Measurements from ENCODE around the gene SEC24D.

The SEC24D gene

DNA sequence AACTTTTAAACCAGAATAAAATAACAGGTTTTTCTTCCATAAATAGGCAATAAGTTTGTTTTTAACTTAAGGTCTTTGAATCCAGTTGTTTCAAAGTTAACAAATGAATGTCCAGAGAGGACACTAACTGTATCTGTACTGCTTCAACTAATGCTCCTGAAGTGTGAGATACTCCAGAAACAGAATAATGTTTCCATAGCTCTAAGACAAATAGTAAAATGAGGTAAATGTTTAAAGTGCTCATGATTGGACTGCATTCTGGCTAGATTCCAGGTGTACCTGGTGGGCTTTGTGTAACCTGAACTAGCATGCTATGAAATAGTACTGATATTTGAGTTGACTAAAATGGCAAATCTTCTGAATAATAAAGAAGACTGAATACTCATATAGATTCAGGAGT lies 99.0 kb downstream of the SEC24D start:
- H3K9me3 ChIP-seq (ENCODE audit: control insufficient read depth in 5 of 5, low read length in 5 of 5): no peaks in the 10 kb centered on the region
- peaks cover 0 to 8% (median 6%) of the 10 kb centered on the region in 5 donors for H3K4me1 ChIP-seq (ENCODE audit: control insufficient read depth in 5 of 5, insufficient read depth in 5 of 5, low read length in 5 of 5)
- peaks cover 30 to 62% (median 48%) of the 10 kb centered on the region in 5 donors for H3K36me3 ChIP-seq (ENCODE audit: control insufficient read depth in 5 of 5, insufficient read depth in 5 of 5, low read length in 5 of 5)
- no peak overlapping the region for H3K27ac ChIP-seq (ENCODE audit: low read depth, low read length)
- H3K4me3 ChIP-seq (ENCODE audit: low read depth in 1 of 5, low read length in 5 of 5): no peak overlapping the region
- no peak overlapping the region for H3K9ac ChIP-seq (ENCODE audit: low read length in 5 of 5)
- no peaks in the 10 kb centered on the region for H3K27me3 ChIP-seq (ENCODE audit: control insufficient read depth in 5 of 5, insufficient read depth in 4 of 5, low read length in 5 of 5)

DNA sequence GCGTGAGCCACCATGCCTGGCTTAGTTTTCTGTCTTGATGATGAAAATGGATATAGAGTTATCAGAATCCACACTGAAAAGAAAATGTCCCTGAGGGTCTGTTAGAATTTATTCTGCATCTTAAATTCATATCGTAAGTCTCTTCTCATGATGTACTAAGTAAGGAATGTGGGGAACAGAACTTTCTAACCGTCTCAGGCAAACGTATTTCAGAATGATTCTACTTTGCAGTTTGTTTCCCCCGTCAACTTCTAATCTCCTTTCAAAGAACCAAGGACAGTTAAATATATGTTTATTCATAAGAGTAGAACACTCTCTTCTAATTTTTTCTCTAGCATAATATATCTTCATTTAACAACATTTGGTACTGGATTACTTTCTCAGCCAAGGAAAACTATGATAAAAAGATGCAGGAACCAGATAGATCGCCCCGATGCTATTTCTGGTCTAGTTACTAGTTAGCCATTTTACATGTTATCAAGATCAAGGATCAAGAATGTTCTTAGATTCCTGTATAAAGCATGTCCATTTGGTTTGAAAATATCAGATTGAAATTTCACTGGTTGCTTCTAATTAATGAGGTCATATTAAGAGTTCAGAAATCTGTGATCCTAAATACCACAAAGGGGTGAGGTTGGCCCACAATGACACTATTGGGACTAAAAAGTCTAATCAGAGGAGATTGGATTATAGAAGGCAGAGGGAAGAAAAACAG lies 101.3 kb downstream of the SEC24D start:
- Histone ChIP-seq H3K4me3 (ENCODE audit: low read depth in 1 of 5, low read length in 5 of 5) (no peak overlapping the region), H3K9me3 (ENCODE audit: control insufficient read depth in 5 of 5, low read length in 5 of 5) (no peaks in the 10 kb centered on the region), H3K27me3 (ENCODE audit: control insufficient read depth in 5 of 5, insufficient read depth in 4 of 5, low read length in 5 of 5) (no peaks in the 10 kb centered on the region), H3K9ac (ENCODE audit: low read length in 5 of 5) (no peak overlapping the region), H3K36me3 (ENCODE audit: control insufficient read depth in 5 of 5, insufficient read depth in 5 of 5, low read length in 5 of 5) (peaks cover 40 to 72% (median 51%) of the 10 kb centered on the region in 5 donors), H3K27ac (ENCODE audit: low read depth, low read length) (no peak overlapping the region), H3K4me1 (ENCODE audit: control insufficient read depth in 5 of 5, insufficient read depth in 5 of 5, low read length in 5 of 5) (no peaks in the 10 kb centered on the region)

DNA sequence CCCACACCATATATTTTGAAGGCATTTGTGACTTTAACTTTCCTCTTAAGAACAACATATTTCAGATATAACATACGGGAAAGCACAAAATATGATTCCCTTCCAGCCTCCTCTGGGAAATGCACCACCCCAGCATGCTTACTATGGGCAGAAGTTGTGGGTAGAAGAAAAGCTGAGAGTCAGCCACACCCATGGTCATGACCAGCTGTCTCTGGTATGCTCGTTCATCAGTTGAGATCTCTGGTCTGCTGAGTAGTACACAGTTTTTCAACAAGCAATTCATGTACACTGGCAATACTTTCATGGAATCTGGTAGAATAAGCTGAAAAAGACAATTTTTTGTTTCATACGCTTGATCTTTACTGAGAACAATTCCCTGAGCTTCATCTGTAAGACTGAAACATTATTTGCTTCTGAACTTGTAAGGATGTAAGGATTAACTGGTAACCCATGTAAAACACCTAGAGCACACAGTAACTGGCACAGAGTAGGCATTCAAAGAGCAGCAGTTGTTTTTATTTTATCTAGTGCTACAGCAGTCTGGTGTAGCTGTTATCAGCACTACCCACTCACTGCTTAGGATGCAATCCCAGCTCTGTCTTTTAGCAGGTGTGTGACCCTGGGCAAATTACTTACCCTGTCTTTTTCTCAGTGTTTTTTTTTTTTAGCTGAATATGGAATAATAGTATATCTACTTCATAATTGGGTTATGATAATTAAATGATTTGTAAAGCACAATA lies 103.2 kb downstream of the SEC24D start:
- no peak overlapping the region for H3K4me3 ChIP-seq (ENCODE audit: low read depth in 1 of 5, low read length in 5 of 5)
- H3K36me3 ChIP-seq (ENCODE audit: control insufficient read depth in 5 of 5, insufficient read depth in 5 of 5, low read length in 5 of 5): peaks cover 40 to 65% (median 47%) of the 10 kb centered on the region in 5 donors
- H3K9ac ChIP-seq (ENCODE audit: low read length in 5 of 5): no peak overlapping the region
- H3K9me3 ChIP-seq (ENCODE audit: control insufficient read depth in 5 of 5, low read length in 5 of 5): no peaks in the 10 kb centered on the region
- H3K27ac ChIP-seq (ENCODE audit: low read depth, low read length): no peak overlapping the region
- no peaks in the 10 kb centered on the region for H3K27me3 ChIP-seq (ENCODE audit: control insufficient read depth in 5 of 5, insufficient read depth in 4 of 5, low read length in 5 of 5)
- H3K4me1 ChIP-seq (ENCODE audit: control insufficient read depth in 5 of 5, insufficient read depth in 5 of 5, low read length in 5 of 5): no peaks in the 10 kb centered on the region

DNA sequence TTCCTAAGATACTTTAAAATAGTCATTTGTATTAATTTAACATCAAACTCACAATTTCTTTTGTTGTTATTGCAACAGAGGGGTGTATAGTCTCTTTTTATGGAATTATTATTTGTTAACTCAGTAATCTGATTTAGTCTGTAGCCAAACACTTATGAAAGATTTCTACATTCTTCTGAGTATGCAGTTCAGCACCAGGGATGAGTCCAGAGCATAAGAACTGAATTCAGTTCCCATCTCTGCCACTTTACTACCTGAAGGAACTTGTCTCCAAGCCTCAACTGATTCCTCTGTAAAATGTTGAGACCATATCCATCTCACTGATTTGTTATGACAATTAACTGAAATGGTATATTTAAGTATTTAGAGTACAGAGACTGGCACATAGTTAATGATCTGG lies 105.2 kb downstream of the SEC24D start:
- H3K9ac ChIP-seq (ENCODE audit: low read length in 5 of 5): no peak overlapping the region
- H3K36me3 ChIP-seq (ENCODE audit: control insufficient read depth in 5 of 5, insufficient read depth in 5 of 5, low read length in 5 of 5): peaks cover 53 to 72% (median 56%) of the 10 kb centered on the region in 5 donors

GRCh38 chr4:118729287-118730286 lies 106.3 kb downstream of the SEC24D start:
- Histone ChIP-seq H3K4me3 (ENCODE audit: low read depth in 1 of 5, low read length in 5 of 5) (no peak overlapping the region), H3K4me1 (ENCODE audit: control insufficient read depth in 5 of 5, insufficient read depth in 5 of 5, low read length in 5 of 5) (no peaks in the 10 kb centered on the region), H3K27me3 (ENCODE audit: control insufficient read depth in 5 of 5, insufficient read depth in 4 of 5, low read length in 5 of 5) (no peaks in the 10 kb centered on the region), H3K27ac (ENCODE audit: low read depth, low read length) (no peak overlapping the region), H3K36me3 (ENCODE audit: control insufficient read depth in 5 of 5, insufficient read depth in 5 of 5, low read length in 5 of 5) (peaks cover 56 to 75% (median 64%) of the 10 kb centered on the region in 5 donors), H3K9ac (ENCODE audit: low read length in 5 of 5) (no peak overlapping the region), H3K9me3 (ENCODE audit: control insufficient read depth in 5 of 5, low read length in 5 of 5) (no peaks in the 10 kb centered on the region)

More for the DNA sequence above, 105.2 kb downstream of the SEC24D start:
- no peak overlapping the region for H3K4me3 ChIP-seq (ENCODE audit: low read depth in 1 of 5, low read length in 5 of 5)
- no peak overlapping the region for H3K27ac ChIP-seq (ENCODE audit: low read depth, low read length)
- no peaks in the 10 kb centered on the region for H3K9me3 ChIP-seq (ENCODE audit: control insufficient read depth in 5 of 5, low read length in 5 of 5)
- H3K27me3 ChIP-seq (ENCODE audit: control insufficient read depth in 5 of 5, insufficient read depth in 4 of 5, low read length in 5 of 5): no peaks in the 10 kb centered on the region
- H3K4me1 ChIP-seq (ENCODE audit: control insufficient read depth in 5 of 5, insufficient read depth in 5 of 5, low read length in 5 of 5): no peaks in the 10 kb centered on the region

GRCh38 chr4:118727360-118727759 lies 108.6 kb downstream of the SEC24D start:
- H3K27ac ChIP-seq (ENCODE audit: low read depth, low read length): no peak overlapping the region
- no peaks in the 10 kb centered on the region for H3K4me1 ChIP-seq (ENCODE audit: control insufficient read depth in 5 of 5, insufficient read depth in 5 of 5, low read length in 5 of 5)
- H3K9me3 ChIP-seq (ENCODE audit: control insufficient read depth in 5 of 5, low read length in 5 of 5): no peaks in the 10 kb centered on the region
- no peak overlapping the region for H3K4me3 ChIP-seq (ENCODE audit: low read depth in 1 of 5, low read length in 5 of 5)
- peaks cover 64 to 79% (median 67%) of the 10 kb centered on the region in 5 donors for H3K36me3 ChIP-seq (ENCODE audit: control insufficient read depth in 5 of 5, insufficient read depth in 5 of 5, low read length in 5 of 5)
- H3K27me3 ChIP-seq (ENCODE audit: control insufficient read depth in 5 of 5, insufficient read depth in 4 of 5, low read length in 5 of 5): no peaks in the 10 kb centered on the region
- no peak overlapping the region for H3K9ac ChIP-seq (ENCODE audit: low read length in 5 of 5)

GRCh38 chr4:118723369-118723768 lies 112.6 kb downstream of the SEC24D start:
- no peaks in the 10 kb centered on the region for H3K4me1 ChIP-seq (ENCODE audit: control insufficient read depth in 5 of 5, insufficient read depth in 5 of 5, low read length in 5 of 5)
- H3K27ac ChIP-seq (ENCODE audit: low read depth, low read length): no peak overlapping the region
- no peak overlapping the region for H3K4me3 ChIP-seq (ENCODE audit: low read depth in 1 of 5, low read length in 5 of 5)
- no peaks in the 10 kb centered on the region for H3K9me3 ChIP-seq (ENCODE audit: control insufficient read depth in 5 of 5, low read length in 5 of 5)
- no peaks in the 10 kb centered on the region for H3K27me3 ChIP-seq (ENCODE audit: control insufficient read depth in 5 of 5, insufficient read depth in 4 of 5, low read length in 5 of 5)
- no peak overlapping the region for H3K9ac ChIP-seq (ENCODE audit: low read length in 5 of 5)
- peaks cover 33 to 62% (median 52%) of the 10 kb centered on the region in 5 donors for H3K36me3 ChIP-seq (ENCODE audit: control insufficient read depth in 5 of 5, insufficient read depth in 5 of 5, low read length in 5 of 5)

GRCh38 chr4:118721752-118722151 lies 114.2 kb downstream of the SEC24D start:
- H3K27me3 ChIP-seq (ENCODE audit: control insufficient read depth in 5 of 5, insufficient read depth in 4 of 5, low read length in 5 of 5): no peaks in the 10 kb centered on the region
- no peaks in the 10 kb centered on the region for H3K9me3 ChIP-seq (ENCODE audit: control insufficient read depth in 5 of 5, low read length in 5 of 5)
- H3K9ac ChIP-seq (ENCODE audit: low read length in 5 of 5): no peak overlapping the region
- H3K36me3 ChIP-seq (ENCODE audit: control insufficient read depth in 5 of 5, insufficient read depth in 5 of 5, low read length in 5 of 5): peaks cover 18 to 53% (median 37%) of the 10 kb centered on the region in 5 donors
- H3K4me1 ChIP-seq (ENCODE audit: control insufficient read depth in 5 of 5, insufficient read depth in 5 of 5, low read length in 5 of 5): no peaks in the 10 kb centered on the region
- H3K27ac ChIP-seq (ENCODE audit: low read depth, low read length): no peak overlapping the region
- no peak overlapping the region for H3K4me3 ChIP-seq (ENCODE audit: low read depth in 1 of 5, low read length in 5 of 5)

GRCh38 chr4:118718511-118719170 lies 117.3 kb downstream of the SEC24D start:
- Histone ChIP-seq H3K9ac (ENCODE audit: low read length in 5 of 5) (no peak overlapping the region), H3K4me1 (ENCODE audit: control insufficient read depth in 5 of 5, insufficient read depth in 5 of 5, low read length in 5 of 5) (no peaks in the 10 kb centered on the region), H3K27ac (ENCODE audit: low read depth, low read length) (no peak overlapping the region), H3K9me3 (ENCODE audit: control insufficient read depth in 5 of 5, low read length in 5 of 5) (no peaks in the 10 kb centered on the region), H3K27me3 (ENCODE audit: control insufficient read depth in 5 of 5, insufficient read depth in 4 of 5, low read length in 5 of 5) (no peaks in the 10 kb centered on the region), H3K36me3 (ENCODE audit: control insufficient read depth in 5 of 5, insufficient read depth in 5 of 5, low read length in 5 of 5) (peaks cover 0 to 24% (median 12%) of the 10 kb centered on the region in 5 donors), H3K4me3 (ENCODE audit: low read depth in 1 of 5, low read length in 5 of 5) (no peak overlapping the region)
